Pancreas (tissue), 10 donors: ENCODE data around the gene FAM193A. TPM values are rescaled to one million over a fixed set of nuclear protein-coding genes. Genes with fewer than 3 reads are reported as not detected.

ENCODE experiments used
- ATAC-seq, 4 donors: fragments of 200-7000 bp; cut with Tn5 transposase; one replicate each; pipeline versions ENCODE4 v1.8.0 to v1.9.1; 2020; ENCODE audit warnings: mild to moderate bottlenecking in 4 of 4, moderate library complexity in 4 of 4
- DNase-seq, 6 donors: peaks; one replicate each; pipeline ENCODE4 v3.0.0-alpha.2; 2020
- FAIRE-seq: peaks from 2 replicates; lab custom pipeline; 2012; peaks lifted over from hg19 to GRCh38; lab: Jason Lieb, UNC
- H3K27ac ChIP-seq, 4 donors: fragments of 200-600 bp; sonication (generic); 1 replicate in 3 of 4; 2 replicates in 1 of 4; pipeline versions ENCODE4 v1.5.0 to v1.8.0; 2020
- H3K27me3 ChIP-seq, 4 donors: fragments of 200-600 bp; one replicate each; pipeline ENCODE4 v1.8.0; 2021
- H3K36me3 ChIP-seq, 3 donors: fragments of 200-600 bp; sonication (generic) in 1 of 3; one replicate each; pipeline versions ENCODE4 v1.5.0 to v1.8.0; 2020 to 2021
- H3K4me1 ChIP-seq, 3 donors: fragments of 200-600 bp; one replicate each; pipeline ENCODE4 v1.8.0; 2021
- H3K4me3 ChIP-seq, 4 donors: fragments of 200-600 bp; sonication (generic) in 2 of 4; one replicate each; pipeline versions ENCODE4 v1.5.0 to v1.8.0; 2020 to 2021
- H3K9me3 ChIP-seq, 4 donors: fragments of 200-600 bp; one replicate each; pipeline ENCODE4 v1.8.0; 2021
- WGBS, 2 donors: extraction: QIAGEN DNeasy Blood & Tissue Kit; methylation state at CpG; one replicate each; pipeline ENCODE4 v1.1.7; 2013; 5-methylcytosine and 5-hydroxymethylcytosine counted together
- intact Hi-C, 3 donors: fragments of 100-400 bp; cut with DNase I; formaldehyde crosslinking; loops; one replicate each; pipeline versions ENCODE4 v1.11.1 to v1.14.2; 2022
- polyA plus RNA-seq, 2 donors: library from polyadenylated mRNA; stranded (reverse); fragments of 200-250 nt; gene quantifications; one replicate each; pipeline ENCODE4 v1.2.3, GENCODE V29; 2013
- total RNA-seq, 6 donors: library from RNA; stranded (reverse); fragmentation: NEBNext Ultra II Directional in 4 of 6; extraction: Animal tissue kit (Norgen Biotek cat#: 25700) in 4 of 6; gene quantifications; one replicate each; pipeline versions ENCODE4 v1.2.1 to v1.2.4, GENCODE V29; 2021 to 2023
- TF ChIP-seq, protein P1 (sequence below), 4 donors: fragments of 200-600 bp; sonication (generic) in 3 of 4; IDR thresholded peaks; one replicate each; pipeline versions ENCODE4 v1.5.0 to v1.8.0; 2021; ENCODE audit warnings: antibody characterized with exemption in 4 of 4
- donor health status: healthy with polysubstance abuse.
- donor health status: DM: no; HTN: no; CAD: no; lungs with moderate emphysema.
- donor health status: DM: no; HTN: no; CAD: no.
- donor health status: control.
- donor health status: control.
- donor health status: Bipolar disorder and iron deficiency.
- donor health status: DM: yes; HTN: yes; CAD: no.
- donor health status: DM: no; HTN: no; CAD: no.
- donor health status: DM: no; HTN: no; CAD: no.
- donor health status: DM: yes; HTN: yes; CAD: no.

Gene FAM193A
- total and polyA plus RNA-seq, 8 donors = 10.1 to 17.0 (median 10.7) TPM

DNA sequence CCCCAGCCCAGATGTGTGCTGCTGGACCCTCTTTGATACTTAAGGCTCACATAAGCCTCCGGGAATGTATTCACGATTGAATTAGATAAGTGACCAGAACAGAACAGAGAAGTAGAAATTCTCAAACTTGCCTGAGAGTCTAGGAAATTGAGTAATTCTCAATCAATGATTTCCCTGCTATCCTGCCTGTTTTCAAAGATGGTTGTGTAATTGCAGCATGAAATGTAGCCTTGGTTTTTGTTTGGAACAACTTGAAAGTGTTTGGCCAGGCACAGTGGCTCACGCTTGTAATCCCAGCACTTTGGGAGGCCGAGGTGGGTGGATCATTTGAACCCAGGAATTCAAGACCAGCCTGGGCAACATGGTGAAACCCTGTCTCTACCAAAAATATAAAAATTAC, 178.5 kb downstream of the FAM193A start:
- ATAC-seq (peak in 2 of 4 donors; percentile 18 to 24), FAIRE-seq (no peak), DNase-seq (peak in 1 of 6 donors; percentile 17)
- no peaks in the 10 kb centered on the region for H3K27me3 ChIP-seq
- H3K9me3 ChIP-seq = no peaks in the 10 kb centered on the region
- intact Hi-C loops = no loop called here
- no peak overlapping the region for H3K4me3 ChIP-seq
- peaks cover 13 to 15% (median 13%) of the 10 kb centered on the region in 3 donors for H3K4me1 ChIP-seq
- peak overlapping the region in 3 of 4 donors; percentile 6 to 52 (median 33) for H3K27ac ChIP-seq
- TF ChIP-seq, protein P1, sequence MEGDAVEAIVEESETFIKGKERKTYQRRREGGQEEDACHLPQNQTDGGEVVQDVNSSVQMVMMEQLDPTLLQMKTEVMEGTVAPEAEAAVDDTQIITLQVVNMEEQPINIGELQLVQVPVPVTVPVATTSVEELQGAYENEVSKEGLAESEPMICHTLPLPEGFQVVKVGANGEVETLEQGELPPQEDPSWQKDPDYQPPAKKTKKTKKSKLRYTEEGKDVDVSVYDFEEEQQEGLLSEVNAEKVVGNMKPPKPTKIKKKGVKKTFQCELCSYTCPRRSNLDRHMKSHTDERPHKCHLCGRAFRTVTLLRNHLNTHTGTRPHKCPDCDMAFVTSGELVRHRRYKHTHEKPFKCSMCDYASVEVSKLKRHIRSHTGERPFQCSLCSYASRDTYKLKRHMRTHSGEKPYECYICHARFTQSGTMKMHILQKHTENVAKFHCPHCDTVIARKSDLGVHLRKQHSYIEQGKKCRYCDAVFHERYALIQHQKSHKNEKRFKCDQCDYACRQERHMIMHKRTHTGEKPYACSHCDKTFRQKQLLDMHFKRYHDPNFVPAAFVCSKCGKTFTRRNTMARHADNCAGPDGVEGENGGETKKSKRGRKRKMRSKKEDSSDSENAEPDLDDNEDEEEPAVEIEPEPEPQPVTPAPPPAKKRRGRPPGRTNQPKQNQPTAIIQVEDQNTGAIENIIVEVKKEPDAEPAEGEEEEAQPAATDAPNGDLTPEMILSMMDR (IDR thresholded peaks at IDR 0.05) = no peak
- peaks cover 0 to 10% (median 0%) of the 10 kb centered on the region in 3 donors for H3K36me3 ChIP-seq
- WGBS, 2 donors = 60 to 63% methylated on average over 4 of the region's 4 CpGs

DNA sequence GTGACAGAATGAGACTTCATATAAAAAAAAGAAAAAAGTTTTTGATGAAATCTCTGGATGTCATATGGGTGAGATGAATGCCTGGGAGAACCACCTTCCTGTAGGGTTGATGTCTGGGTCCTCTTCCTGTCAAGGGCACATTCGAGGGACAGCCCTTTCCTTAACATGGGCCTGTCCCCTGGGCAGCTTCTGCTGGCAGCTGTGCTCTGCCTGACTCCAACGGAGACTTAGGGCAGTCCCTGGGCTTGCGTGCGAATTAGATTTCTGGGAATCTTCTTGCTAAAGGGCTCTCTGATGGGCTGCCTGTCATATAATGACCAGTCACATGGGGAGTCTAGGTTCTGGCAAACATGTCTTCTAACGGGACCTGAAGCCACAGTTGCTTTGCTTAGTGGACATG, 179.0 kb downstream of the FAM193A start:
- Histone ChIP-seq H3K36me3 (peaks cover 0 to 13% (median 0%) of the 10 kb centered on the region in 3 donors), H3K4me1 (peaks cover 13 to 15% (median 13%) of the 10 kb centered on the region in 3 donors), H3K27ac (peak overlapping the region in 1 of 4 donors; percentile 6), H3K4me3 (no peak overlapping the region), H3K27me3 (no peaks in the 10 kb centered on the region), H3K9me3 (no peaks in the 10 kb centered on the region)
- FAIRE-seq (no peak), ATAC-seq (no peak), DNase-seq (peak in 1 of 6 donors; percentile 26)
- 77 to 88% methylated on average over 5 of the region's 5 CpGs for WGBS, 2 donors
- TF ChIP-seq, protein P1 (IDR thresholded peaks at IDR 0.05) = no peak
- intact Hi-C loops = no loop called here

DNA sequence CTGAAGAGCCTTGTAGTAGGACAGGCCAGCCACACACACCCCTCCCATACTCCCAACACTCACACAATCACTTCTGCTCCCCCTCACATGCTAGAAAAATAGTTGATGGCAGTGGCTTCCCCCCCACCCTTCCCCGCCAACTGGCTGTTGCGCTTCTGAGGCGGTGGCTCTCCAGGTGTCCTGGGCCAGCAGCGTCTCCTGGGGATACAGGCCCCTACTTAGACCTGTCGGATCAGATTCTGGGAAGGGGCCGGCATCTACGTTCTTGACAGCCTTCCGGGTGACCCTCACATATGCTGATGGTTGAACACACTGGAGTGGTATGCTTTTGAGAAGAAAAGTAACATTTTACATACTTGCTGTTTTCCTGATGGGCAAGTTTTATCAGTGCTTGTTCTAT, 179.8 kb downstream of the FAM193A start:
- ATAC-seq (no peak), DNase-seq (peak in 1 of 6 donors; percentile 37), FAIRE-seq (no peak)
- Histone ChIP-seq H3K4me1 (peaks cover 13 to 15% (median 13%) of the 10 kb centered on the region in 3 donors), H3K36me3 (peaks cover 0 to 17% (median 3%) of the 10 kb centered on the region in 3 donors), H3K27ac (no peak overlapping the region), H3K27me3 (no peaks in the 10 kb centered on the region), H3K9me3 (no peaks in the 10 kb centered on the region), H3K4me3 (no peak overlapping the region)
- intact Hi-C loops = no loop called here
- 93 to 97% methylated on average over 8 of the region's 8 CpGs for WGBS, 2 donors
- TF ChIP-seq, protein P1 (IDR thresholded peaks at IDR 0.05) = no peak

DNA sequence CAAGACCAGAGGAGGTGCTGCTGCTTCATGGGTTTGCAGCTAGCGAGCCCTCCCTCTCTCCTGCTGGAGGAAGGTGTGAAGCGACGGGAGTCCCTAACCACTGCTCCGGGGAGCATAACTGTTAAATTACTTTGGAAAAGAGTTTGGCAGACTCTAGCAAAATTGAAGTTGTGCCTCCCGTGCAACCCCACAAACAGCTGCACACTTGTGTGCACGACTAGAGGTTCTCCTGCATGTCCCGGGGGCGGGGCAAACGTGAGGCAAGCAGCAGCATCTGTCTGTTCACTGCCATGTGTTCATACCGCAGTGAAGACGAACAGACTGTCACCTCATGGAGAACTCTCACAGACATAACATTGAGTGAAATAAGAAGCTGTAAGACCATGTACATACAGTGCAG, 185.1 kb downstream of the FAM193A start:
- FAIRE-seq (no peak), DNase-seq (peak in 1 of 6 donors; percentile 19), ATAC-seq (no peak)
- WGBS, 2 donors = 91 to 92% methylated on average over 11 of the region's 11 CpGs
- Histone ChIP-seq H3K27me3 (no peaks in the 10 kb centered on the region), H3K27ac (no peak overlapping the region), H3K9me3 (no peaks in the 10 kb centered on the region), H3K4me1 (no peaks in the 10 kb centered on the region), H3K36me3 (peaks cover 0 to 13% (median 11%) of the 10 kb centered on the region in 3 donors), H3K4me3 (no peak overlapping the region)
- TF ChIP-seq, protein P1 (IDR thresholded peaks at IDR 0.05) = no peak
- intact Hi-C loops = no loop called here

DNA sequence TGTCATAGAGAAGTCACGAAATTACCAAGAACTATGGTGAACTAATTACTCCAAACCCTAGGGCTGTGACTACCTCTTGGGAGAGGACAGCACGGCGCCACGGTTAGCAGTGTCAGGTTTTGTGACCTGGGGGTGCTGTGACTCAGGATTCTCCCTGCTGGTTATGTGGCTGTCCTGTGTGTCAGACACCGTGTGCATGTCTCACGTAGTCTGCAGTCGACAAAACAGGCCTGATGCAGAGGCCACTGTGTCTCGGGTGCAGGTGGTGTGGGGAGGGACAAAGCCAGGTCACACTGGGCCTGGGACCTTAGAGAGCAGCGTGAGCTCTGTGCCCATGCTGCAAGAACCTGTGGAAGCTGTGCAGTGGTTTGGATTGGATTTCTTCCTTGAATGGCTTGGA, 185.6 kb downstream of the FAM193A start:
- FAIRE-seq = no peak
- Histone ChIP-seq H3K36me3 (peaks cover 0 to 13% (median 8%) of the 10 kb centered on the region in 3 donors), H3K27ac (no peak overlapping the region), H3K9me3 (no peaks in the 10 kb centered on the region), H3K27me3 (no peaks in the 10 kb centered on the region), H3K4me1 (no peaks in the 10 kb centered on the region), H3K4me3 (no peak overlapping the region)
- 96 to 97% methylated on average over 9 of the region's 9 CpGs for WGBS, 2 donors
- peak in 1 of 6 donors; percentile 23 for DNase-seq
- intact Hi-C loops = no loop called here
- TF ChIP-seq, protein P1 (IDR thresholded peaks at IDR 0.05) = no peak
- no peak for ATAC-seq
